K562 (cell line): ENCODE data around the gene NTRK1.

Experiments used
- HDAC2 ChIP-seq: fragments of 450-650 bp; IDR thresholded peaks from 2 replicates; pipeline ENCODE4 v1.6.1; 2016; ENCODE audit warnings: mild to moderate bottlenecking
- KLF10 ChIP-seq: fragments of 250-450 bp; sonication (Bioruptor Pico); IDR thresholded peaks from 2 replicates; pipeline ENCODE4 v1.6.1; 2021; ENCODE audit warnings: matching md5 sums
- PTBP1 ChIP-seq: fragments of 200-400 bp; formaldehyde crosslinking; IDR thresholded peaks from 2 replicates; pipeline ENCODE4 v1.6.1; 2017; ENCODE audit warnings: low read depth, low read length
- RFX5 ChIP-seq: IDR thresholded peaks from 2 replicates; pipeline ENCODE4 v1.6.1; 2011; ENCODE audit warnings: low read depth, mild to moderate bottlenecking, improper control_type of control experiment, low read length
- SPI1 ChIP-seq: IDR thresholded peaks from 2 replicates; pipeline ENCODE4 v1.6.1; 2011; ENCODE audit warnings: low read depth, low read length, control low read depth, borderline replicate concordance
- THRAP3 ChIP-seq: fragments of 450-650 bp; IDR thresholded peaks from 2 replicates; pipeline ENCODE4 v1.6.1; 2016; ENCODE audit warnings: mild to moderate bottlenecking, inconsistent platforms, borderline replicate concordance
- ZNF232 ChIP-seq: sonication (generic); formaldehyde crosslinking; IDR thresholded peaks from 2 replicates; pipeline ENCODE4 v1.8.0; 2022; ENCODE audit warnings: mild to moderate bottlenecking, missing genetic modification reagents
- TF ChIP-seq, protein P1 (sequence below), 3 experiments: IDR thresholded peaks in 2 of 3; conservative IDR thresholded peaks in 1 of 3; 2 replicates each; pipeline ENCODE4 v1.5.1; 2011 to 2012; ENCODE audit warnings: low read length in 3 of 3, mild to moderate bottlenecking in 3 of 3, control low read depth in 2 of 3, improper control_type of control experiment in 1 of 3, inconsistent platforms in 1 of 3, low read depth in 1 of 3, mixed read lengths in 1 of 3, moderate library complexity in 1 of 3; ENCODE audit not compliant: insufficient read depth in 2 of 3
- TF ChIP-seq, protein P2 (sequence below): sonication (generic); formaldehyde crosslinking; IDR thresholded peaks from 2 replicates; pipeline ENCODE4 v1.8.1; 2023; ENCODE audit warnings: mild to moderate bottlenecking, missing genetic modification reagents

DNA sequence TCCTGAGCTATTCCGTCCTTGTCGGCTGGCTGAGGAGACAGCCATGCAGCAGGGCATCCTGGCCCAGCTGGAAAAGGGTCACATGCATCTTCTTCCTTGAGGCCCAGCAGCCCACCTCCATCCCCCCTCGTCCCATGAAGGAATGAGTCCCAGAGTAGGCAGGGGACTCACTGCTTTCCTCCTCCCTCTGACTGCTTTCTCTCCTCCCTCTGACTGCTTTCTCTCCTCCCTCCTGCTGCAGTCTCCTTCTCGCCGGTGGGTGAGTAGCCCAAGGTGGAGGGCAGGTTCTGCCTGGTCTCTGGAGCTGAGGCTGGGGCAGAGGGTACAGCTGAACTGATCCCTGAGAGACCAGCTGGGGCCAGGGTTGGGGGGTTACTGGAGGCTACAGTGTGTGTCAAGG, 13.5 kb downstream of the NTRK1 start:
- TF ChIP-seq KLF10 (CRISPR knock-in tag): no peak
- TF ChIP-seq, protein P1, sequence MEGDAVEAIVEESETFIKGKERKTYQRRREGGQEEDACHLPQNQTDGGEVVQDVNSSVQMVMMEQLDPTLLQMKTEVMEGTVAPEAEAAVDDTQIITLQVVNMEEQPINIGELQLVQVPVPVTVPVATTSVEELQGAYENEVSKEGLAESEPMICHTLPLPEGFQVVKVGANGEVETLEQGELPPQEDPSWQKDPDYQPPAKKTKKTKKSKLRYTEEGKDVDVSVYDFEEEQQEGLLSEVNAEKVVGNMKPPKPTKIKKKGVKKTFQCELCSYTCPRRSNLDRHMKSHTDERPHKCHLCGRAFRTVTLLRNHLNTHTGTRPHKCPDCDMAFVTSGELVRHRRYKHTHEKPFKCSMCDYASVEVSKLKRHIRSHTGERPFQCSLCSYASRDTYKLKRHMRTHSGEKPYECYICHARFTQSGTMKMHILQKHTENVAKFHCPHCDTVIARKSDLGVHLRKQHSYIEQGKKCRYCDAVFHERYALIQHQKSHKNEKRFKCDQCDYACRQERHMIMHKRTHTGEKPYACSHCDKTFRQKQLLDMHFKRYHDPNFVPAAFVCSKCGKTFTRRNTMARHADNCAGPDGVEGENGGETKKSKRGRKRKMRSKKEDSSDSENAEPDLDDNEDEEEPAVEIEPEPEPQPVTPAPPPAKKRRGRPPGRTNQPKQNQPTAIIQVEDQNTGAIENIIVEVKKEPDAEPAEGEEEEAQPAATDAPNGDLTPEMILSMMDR (IDR thresholded peaks at IDR 0.05 in 2 of 3, conservative IDR thresholded peaks at IDR 0.05 in 1 of 3; ENCODE audit: insufficient read depth in 2 of 3, low read depth in 1 of 3, low read length in 3 of 3): no peak
- no peak for TF ChIP-seq HDAC2
- TF ChIP-seq, protein P2, sequence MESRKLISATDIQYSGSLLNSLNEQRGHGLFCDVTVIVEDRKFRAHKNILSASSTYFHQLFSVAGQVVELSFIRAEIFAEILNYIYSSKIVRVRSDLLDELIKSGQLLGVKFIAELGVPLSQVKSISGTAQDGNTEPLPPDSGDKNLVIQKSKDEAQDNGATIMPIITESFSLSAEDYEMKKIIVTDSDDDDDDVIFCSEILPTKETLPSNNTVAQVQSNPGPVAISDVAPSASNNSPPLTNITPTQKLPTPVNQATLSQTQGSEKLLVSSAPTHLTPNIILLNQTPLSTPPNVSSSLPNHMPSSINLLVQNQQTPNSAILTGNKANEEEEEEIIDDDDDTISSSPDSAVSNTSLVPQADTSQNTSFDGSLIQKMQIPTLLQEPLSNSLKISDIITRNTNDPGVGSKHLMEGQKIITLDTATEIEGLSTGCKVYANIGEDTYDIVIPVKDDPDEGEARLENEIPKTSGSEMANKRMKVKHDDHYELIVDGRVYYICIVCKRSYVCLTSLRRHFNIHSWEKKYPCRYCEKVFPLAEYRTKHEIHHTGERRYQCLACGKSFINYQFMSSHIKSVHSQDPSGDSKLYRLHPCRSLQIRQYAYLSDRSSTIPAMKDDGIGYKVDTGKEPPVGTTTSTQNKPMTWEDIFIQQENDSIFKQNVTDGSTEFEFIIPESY (CRISPR knock-in tag): no peak
- no peak for TF ChIP-seq ZNF232
- TF ChIP-seq PTBP1: no peak
- TF ChIP-seq RFX5: no peak
- TF ChIP-seq THRAP3: no peak
- no peak for TF ChIP-seq SPI1
